Esophagus squamous epithelium (tissue), 4 donors: ENCODE measurements around the gene GRIP2.

Source experiments
- POLR2A ChIP-seq, 4 donors: fragments of 450-650 bp; IDR thresholded peaks; one replicate each; pipeline ENCODE4 v1.6.1; 2017; ENCODE audit warnings: antibody characterized with exemption in 4 of 4, mild to moderate bottlenecking in 4 of 4, moderate library complexity in 3 of 4
- TF ChIP-seq, protein P1 (sequence below), 6 experiments: fragments of 450-650 bp in 4 of 6; fragments of 200-600 bp in 2 of 6; sonication (generic) in 2 of 6; IDR thresholded peaks; one replicate each; pipeline ENCODE4 v1.5.1; 2016 to 2019; ENCODE audit warnings: antibody characterized with exemption in 6 of 6, mild to moderate bottlenecking in 4 of 6, moderate library complexity in 4 of 6

DNA sequence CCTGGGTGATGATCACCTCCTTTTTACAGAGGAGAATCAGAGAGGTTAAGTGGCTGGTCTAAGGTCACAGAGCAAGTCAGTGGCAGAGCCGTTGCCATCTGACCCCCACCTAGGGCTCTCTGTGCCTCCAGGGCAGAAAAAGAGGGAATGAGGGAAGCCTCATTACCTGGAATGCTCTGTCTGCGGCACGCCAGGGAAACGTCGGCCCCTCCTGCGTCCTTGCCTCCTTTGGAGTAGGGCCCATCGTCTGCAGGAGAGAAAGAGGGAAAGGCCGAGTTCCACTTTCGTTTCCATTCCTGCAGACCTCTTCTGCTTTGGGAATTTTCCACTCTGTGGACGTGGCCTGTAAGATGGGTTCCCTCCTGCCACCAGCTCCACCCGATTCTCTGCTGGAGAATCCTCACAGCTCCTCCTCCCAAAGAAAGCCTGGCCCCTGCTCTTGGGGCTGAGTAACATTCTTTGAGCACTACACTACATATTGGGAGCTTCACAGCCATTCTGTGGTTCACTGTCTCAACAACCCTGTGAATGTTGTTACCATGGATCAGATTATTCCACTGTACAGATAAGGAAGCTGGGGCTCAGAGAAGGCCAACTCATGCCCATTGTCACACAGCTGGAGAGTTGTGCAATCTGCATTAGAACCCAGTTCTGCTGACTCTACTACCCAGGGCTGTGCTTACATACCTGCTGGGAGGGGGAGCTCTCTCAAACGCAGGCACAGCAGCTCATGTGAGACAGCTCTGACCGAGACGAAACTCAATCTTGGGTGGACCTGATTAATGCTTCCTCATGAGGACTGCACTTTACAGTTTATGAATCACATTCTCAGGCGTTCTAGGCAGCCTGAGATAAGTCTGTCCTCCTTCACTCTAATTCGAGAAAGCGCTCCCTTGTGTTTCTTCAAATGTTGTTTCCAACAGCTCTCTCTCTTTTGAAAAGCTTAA lies 14.2 kb downstream of the GRIP2 start:
- TF ChIP-seq POLR2A (IDR thresholded peaks at IDR 0.05): no peak
- TF ChIP-seq, protein P1, sequence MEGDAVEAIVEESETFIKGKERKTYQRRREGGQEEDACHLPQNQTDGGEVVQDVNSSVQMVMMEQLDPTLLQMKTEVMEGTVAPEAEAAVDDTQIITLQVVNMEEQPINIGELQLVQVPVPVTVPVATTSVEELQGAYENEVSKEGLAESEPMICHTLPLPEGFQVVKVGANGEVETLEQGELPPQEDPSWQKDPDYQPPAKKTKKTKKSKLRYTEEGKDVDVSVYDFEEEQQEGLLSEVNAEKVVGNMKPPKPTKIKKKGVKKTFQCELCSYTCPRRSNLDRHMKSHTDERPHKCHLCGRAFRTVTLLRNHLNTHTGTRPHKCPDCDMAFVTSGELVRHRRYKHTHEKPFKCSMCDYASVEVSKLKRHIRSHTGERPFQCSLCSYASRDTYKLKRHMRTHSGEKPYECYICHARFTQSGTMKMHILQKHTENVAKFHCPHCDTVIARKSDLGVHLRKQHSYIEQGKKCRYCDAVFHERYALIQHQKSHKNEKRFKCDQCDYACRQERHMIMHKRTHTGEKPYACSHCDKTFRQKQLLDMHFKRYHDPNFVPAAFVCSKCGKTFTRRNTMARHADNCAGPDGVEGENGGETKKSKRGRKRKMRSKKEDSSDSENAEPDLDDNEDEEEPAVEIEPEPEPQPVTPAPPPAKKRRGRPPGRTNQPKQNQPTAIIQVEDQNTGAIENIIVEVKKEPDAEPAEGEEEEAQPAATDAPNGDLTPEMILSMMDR (IDR thresholded peaks at IDR 0.05): no peak
